Ammon's horn (tissue), 1 donor: ENCODE data around the gene FRYL.
"Not testable (repeated sequence)": the region's sequence is repeated elsewhere in the genome, so short reads cannot be mapped to it uniquely, and the experiment has no call there.

Source experiments
- DNase-seq: peaks from one replicate; pipeline ENCODE4 v3.0.0-alpha.2; 2016; ENCODE audit warnings: low spot score

The FRYL gene

DNA sequence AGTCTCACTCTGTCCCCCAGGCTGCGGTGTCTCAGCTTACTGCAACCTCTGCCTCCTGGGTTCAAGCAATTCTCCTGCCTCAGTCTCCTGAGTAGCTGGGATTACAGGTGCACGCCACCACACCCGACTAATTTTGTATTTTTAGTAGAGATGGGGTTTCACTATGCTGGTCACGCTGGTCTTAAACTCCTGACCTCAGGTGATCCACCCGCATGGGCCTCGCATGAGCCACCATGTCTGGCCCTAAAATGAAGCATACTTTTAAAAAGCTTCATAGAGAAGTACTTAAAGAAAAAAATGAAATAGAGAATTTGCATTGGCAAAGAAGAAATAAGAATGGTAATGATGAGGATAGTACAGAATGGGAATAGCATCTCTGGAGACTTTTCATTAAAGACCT, 82.6 kb downstream of the FRYL start:
- not testable (repeated sequence) for DNase-seq

DNA sequence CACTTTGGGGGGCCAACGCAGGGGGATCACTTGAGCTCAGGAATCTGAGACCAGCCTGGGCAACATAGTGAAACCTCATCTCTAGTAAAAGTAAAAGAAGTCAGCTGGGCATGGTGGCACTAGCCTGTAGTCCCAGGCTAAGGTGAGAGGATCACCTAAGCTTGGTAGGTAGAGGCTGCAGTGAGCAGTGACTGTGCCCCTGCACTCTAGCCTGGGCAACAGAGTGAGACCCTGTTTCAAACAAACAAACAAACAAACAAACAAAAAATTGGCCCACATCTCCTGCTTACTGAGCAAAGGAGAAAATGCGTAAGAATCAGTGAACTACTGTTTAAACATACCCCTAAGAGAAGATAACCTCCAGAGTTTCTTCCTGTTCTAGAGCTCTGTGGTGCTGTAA, 85.3 kb downstream of the FRYL start:
- no peak for DNase-seq

DNA sequence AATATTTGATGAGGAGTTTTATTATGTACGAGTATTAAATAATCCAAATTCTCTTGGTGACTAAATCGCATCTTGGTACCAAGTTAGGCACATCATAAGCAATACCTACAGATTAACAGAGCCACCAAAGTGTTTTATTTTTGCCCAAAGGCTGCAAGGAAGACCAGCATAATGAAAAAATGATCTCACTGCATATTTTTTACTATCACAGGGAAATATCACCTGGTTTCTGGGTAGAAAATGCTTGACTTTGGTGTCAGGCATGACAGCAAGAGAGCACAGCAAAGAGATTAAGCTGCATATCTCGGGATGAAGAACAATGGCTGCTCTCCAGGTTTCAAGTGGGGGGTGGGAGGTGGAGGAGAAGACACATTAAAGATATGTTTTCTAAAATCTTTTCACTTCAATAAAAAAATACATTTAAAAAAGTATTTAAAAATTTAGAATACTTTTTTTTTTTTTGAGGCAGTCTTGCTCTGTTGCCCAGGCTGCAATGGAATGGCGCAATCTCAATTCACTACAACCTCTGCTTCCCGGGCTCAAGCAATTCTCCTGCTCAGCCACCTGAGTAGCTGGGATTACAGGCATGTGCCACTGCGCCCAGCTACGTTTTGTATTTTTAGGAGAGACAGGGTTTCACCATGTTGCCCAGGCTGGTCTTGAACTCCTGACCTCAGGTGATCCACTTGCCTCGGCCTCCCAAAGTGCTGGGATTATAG, 86.1 kb downstream of the FRYL start:
- DNase-seq, result no peak

DNA sequence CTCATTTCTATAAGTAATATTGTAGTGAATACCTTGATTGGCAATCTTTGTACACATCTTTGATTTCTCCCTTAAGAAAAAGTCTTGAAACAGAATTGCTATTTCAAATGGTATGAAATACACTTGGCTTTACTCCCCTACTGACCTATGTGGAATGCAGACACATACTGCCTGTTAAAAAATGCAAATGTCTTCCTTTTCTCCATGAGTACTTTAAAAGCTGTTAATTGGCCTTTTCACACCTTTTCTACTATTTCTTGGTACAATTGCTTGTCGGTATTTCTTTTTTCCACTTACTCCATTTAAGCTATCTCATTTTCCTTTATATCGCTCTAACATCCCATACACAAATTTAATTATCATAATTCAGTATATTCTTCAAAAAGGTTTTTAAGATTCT, 87.2 kb downstream of the FRYL start:
- no peak for DNase-seq

DNA sequence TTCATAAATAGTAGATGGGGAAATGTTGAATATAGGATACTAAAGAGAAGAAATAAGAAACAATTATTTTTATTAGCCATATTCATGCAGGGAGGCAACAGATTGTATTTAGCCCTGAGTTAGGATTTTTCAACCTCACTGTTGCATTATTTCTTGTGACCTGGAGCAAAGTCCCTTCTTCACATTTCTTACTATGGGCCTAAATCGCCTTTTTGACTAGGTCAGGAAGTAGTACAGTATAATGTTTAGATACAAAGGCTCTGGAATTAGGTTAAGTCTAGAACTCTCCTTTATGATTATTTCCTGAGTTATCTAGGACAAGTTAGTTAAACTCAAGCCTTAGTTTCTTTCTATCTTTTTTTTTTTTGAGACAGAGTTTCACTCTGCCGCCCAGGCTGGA, 88.0 kb downstream of the FRYL start:
- no peak for DNase-seq

DNA sequence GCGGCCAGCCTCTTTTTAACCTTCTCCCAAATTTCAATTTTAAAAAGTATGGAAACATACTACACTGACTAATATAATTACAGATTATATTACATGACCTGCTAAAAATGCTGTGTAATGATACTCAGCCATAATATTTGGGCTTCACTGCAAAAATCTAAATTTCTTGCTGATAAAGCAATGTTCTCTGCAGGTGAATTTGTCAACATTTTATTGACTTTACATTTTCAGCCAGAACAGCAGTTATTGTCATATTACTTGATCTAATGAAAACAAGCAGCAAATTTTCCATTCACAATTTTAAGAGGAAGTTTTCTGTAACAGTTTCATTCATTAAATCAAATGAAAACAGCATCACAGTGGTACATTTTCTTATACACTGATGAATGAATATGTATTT, 91.1 kb downstream of the FRYL start:
- no peak for DNase-seq

DNA sequence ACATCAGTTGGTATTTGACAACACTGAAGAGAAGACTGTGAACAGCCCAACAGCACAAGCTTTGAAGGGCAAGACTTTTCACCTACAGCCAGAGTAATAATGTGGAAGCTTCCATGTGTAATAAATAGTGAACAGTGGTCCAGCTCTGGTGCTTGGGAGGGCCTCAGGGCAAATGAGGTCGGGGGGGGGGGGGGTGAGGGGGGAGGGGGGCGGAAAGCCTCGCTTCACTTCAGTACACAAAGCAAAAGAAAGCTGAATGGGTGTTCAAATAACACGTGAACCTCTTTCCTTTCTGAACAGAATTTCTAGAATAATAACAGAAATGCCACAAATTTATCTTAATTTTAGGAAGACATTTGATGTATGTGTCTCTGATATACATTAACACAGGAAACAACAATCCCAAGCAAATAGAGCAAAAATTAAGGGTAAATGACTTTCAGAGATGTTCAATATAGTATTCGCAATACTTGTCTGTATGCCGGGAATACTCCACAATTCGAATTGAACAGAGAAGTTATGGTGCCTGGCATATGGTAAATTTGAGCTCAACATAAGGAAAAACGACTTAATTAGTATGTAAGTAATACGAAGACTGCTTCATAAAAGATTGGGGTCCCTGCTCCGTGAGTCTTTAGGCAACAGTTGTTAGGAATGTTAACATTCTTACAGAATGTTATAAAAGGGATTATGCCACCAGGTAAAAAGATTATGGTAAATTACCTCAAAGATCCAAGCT, 92.6 kb downstream of the FRYL start:
- no peak for DNase-seq

DNA sequence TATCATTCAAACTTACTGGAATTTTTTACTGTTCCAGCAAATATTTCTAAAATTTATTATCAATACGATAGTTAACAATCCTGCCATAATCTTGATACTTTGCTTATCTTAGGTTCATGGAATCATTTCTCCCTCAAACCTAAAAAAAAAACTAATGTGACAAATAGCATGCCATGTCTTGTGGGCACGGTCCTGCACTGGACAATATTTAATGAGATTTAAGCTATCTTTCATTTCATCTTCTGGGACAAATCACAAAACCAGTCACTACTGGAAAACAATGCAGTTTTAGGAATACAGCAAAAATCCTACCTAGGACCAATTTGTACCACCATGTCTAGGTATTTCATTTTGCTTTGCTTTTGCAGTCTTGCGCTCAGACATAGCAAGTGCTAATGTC, 93.7 kb downstream of the FRYL start:
- DNase-seq, result no peak

DNA sequence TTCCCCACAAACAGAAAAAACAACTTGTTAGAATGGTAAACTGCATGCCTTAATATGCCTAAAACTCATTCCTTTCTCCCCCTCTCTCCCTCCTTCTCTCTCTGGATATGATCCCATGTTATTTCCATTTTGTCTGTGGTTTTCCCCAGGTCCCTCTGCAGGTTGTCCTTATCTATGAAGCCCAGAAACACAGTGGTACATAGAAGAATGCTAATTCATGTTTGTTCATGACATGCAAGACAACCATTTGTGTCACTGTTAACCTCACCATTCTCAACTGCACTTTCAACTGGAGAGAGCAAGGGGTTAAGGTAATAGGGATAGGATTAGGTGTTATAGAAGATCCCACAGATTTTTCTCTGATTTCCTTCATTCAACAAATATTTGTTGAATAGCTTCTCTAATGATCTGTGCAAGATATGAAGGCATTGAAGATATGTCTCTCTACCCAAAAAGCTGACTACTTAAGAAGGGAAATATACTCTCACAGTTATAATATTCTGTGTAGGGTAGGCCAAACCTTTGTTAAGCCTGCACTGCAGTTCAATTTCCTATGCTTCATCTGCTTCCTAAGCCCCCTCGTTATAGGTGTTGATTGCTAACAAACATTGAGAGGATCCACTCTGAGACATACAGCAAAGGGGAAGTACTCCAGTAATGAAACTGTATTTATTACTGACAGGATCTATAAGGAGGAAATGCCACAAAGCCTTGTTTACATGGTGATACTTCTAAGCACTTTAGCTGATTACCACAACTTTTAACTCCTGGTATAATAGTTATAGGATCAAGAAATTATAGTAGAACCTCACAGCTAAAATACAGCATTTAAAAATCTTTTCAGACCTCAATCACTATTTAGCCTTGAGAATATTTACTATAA, 96.1 kb downstream of the FRYL start:
- no peak for DNase-seq

DNA sequence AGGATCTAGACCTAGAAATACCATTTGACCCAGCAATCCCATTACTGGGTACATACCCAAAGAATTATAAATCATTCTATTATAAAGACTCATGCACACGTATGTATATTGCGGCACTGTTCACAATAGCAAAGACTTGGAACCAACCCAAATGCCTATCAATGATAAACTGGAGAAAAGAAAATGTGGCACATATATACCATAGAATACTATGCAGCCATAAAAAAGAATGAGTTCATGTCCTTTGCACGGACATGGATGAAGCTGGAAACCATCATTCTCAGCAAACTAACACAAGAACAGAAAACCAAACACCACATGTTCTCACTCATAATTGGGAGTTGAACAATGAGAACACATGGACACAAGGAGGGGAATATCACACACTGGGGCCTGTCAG, 97.2 kb downstream of the FRYL start:
- not testable (repeated sequence) for DNase-seq

DNA sequence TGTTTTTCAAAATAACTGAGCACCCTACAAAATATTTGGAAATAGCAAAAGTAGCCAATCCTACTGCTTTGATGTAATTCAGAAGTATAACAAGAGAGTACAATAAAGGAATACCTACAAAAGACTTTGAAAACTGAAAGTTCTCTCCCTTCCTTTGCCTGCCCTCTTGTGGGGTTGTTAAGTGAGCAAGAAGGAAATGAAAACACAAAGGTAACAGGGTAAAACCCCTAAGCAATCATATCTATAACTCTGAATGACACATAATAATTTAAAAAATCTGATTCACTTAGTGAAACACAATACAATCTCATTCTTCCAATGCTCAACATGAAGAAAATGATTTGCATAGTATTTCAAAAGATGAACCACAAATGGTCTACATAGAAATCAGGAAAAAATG, 98.2 kb downstream of the FRYL start:
- no peak for DNase-seq

DNA sequence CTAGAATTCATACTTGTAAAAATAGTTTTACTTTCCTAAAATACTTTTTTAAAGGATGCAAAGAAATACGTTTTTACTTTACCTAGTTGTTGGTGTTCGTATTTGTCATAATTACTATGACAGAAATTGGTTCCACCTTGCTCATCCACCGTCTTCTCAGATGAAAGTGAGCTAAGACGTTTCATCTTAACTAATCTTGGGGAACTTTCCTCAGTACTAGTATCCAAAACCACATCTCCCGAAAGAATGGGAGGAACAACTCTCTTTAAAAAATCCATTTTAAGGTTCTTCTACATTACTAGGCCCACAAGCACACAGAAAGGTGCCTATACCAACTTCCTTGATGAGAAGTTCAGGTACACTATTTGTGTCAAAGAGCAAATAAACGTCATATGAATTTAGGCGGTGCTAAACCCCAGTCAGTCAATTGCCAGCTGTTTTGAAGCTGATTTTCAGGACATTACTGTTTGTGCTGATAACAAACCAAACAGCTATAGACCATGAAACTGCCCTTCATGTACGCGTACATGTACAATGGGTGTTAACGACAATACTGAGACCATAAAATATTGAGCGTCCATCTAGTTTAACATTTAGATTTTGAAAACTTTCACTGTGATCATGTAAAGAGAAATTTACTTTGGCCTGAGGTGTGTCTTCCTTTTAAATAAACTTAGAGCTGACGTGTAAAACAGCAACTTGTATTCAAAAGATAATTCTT, 99.1 kb downstream of the FRYL start:
- DNase-seq, result no peak

DNA sequence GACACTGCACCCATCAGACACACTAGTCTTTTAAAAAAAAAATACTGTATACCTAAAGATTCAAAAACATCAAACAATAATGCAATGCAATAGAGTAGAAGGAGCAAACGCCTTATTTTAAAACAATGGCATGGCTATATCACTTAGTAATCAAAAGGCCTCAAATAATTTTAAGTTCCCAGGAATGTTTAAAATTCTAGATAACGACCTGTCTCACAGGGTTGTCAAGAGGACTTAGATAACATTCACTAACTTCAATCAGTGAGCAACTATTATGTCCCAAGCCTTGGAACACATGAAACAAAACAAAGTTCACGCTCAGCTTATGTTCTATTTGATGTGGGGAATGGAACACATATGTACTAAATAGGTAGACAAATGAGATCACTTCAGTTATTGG, 106.5 kb downstream of the FRYL start:
- DNase-seq, result no peak

DNA sequence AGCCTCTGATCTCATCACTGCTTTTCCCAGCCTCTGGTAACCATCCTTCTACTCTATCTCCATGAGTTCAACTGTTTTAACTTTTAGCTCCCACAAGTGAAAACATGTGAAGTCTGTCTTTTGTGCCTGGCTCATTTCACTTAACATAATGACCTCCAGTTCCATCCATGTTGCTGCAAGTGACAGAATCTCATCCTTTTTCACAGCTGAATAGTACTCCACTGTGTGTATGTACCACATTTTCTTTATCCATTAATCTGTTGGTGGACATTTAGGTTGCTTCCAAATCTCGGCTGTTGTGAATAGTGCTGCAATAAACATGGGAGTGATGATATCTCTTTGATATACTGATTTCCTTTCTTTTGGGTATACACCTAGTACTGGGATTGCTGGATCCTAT, 109.5 kb downstream of the FRYL start:
- DNase-seq, result no peak

DNA sequence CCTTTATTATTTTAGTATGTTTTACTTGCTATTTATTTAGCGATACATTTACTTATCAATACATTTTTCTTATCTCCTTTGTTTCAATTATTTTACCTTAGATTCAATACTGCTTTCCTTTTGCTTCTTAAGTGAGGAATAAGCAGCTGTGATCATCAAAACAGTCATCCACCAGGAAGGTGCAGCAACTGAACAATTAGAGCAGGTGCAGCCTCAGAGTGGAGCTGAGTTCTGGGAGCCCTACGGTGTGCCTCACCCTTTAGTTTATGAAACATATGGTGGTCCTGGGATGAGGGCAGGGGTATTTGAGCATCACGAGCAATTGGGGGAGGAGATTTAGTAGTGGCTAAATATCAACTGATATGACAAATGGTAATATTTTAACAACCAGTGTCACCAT, 111.0 kb downstream of the FRYL start:
- DNase-seq, result no peak

DNA sequence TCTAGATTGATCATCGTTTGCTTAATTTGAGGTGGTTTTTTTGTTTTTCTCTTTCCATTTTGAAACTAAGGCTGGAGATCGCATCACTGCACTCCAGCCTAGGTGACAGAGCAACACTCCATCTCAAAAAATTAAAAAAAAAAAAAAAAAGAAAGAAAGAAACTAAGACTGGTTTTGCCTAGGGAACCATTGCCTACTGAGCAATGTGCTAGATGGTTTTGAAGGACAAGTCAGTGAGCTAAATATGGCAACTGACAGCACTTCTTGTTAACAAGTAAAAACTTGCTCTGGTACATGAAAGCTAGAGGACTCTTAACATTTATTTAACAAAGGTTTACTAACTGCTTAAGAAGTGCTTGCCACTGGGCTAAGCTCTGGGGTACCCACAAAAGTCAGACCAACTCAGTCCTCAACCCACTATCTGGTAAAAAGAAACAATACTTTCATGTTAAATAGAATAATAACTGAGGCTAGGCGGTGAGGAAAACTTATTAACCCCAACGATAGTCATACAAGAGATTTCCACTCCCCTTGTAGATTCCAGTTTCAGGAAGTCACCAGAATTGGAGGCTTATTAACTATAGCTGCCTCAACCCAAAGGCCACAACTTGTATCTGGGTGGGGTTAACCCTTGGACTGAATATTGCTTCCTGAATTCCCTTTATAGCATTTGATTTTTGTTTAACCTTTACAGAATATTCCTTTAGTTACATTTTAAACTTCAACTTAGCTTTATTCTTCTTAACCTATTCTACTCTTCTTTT, 111.6 kb downstream of the FRYL start:
- no peak for DNase-seq

DNA sequence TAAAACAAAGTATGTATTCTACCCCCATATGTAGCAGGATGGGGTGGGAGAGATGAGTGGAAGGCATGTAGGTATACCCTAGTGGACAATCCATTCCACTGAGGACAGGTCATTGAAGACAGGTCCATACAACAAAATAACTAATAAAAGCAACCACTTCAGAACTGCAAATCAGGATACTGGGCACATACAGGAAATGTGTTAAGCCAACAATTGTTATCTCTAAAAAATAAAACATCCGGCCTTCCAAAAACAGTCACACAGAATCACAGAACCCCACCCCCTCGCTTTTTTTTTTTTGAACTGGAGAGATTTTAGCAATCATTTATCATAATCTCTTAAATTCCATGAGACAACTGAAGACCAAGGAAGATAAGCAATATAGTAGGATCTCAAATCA, 112.9 kb downstream of the FRYL start:
- no peak for DNase-seq

DNA sequence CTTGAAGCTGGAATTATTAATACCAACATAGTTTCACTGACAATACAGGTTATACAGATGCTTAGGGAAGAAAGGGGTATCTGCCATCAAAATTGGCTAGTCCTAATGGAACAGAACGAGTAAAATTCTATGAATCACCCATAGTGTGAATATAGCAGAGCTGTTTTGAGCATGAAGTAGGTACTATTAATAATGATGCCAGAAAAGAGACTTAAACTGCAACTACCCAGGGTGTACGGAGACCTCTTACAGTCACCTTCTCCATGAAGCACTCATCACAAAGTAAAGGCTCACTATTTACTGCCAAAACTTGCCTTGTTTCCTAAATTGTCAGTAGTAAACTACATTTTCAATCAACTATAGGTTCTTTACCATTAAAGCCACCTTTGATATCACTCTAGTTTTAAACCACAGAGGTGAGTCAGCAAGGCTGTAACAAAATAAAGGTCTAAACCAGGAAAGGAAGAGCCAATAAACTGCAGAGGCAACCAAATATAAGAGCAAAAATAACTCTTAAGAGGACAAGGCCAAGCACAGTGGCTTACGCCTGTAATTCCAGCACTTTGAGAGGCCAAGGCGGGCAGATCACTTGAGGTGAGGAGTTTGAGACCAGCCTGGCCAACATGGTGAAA, 114.4 kb downstream of the FRYL start:
- DNase-seq, result no peak

DNA sequence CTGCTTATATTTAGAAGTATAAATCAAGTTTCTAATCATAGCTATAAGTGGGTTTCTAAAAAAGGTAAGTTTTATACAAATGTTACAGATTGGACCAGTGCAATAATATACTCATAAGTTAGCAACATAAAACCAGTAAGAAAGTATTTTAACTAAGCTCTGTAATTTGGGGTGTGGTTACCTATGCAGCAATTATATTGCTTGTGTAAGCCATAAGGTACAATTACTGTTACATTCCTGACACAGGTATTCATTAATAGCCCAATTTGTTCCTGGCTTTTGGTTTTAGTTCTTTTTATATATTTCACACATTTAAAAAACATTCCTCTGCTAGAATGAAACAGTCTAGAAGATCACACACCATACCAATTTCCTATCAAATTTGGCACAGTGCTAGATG, 115.1 kb downstream of the FRYL start:
- no peak for DNase-seq

DNA sequence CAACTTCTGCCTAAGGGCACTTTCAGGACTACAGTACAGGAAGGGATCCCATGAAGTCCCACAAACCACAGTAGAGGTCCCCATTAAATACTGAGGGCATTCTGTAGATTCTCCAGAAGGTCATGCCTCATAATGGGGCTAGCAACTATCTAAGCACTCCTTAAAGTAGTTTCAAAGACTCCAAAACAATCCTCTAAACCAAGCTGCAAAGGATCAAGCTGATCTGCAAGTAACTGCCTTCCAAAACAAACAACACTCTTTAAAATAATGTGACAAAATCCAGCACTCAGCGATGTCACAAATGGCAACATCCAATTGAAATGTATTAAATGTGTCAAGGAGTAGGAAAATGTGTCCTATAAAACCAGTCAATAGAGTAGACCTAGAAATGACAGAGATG, 118.7 kb downstream of the FRYL start:
- DNase-seq, result no peak

DNA sequence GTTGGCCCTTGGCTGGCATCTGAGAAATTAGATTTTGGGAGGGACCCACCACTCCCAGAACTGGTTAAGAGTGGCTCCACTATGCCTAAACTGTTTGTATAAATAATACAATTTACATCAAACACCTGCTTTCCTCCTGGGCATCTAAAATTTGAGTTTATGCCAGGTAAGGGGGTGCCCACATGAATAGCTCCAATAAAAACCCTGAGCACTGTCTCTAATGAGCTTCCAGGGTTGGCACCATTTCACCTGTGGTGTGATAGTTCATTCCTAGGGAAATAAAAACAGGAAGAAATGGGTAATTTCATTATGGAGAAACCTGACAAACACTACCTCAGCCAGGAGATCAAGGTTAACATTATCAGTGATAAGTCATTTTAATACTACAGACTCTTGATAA, 119.7 kb downstream of the FRYL start:
- DNase-seq, result no peak
